HepG2 (cell line): ENCODE data around the gene WDR18. TPM values are rescaled to one million over a fixed set of nuclear protein-coding genes. Genes with fewer than 3 reads are reported as not detected.

Source experiments
- ATAC-seq: fragments of 200-7000 bp; cut with Tn5 transposase; 3 replicates; pipeline ENCODE4 v1.9.1; 2020; ENCODE audit warnings: mild to moderate bottlenecking, moderate library complexity
- BruUV-seq: library from RNA; stranded (reverse); fragments of 400-500 nt; replicated peaks from 2 replicates; lab custom pipeline; 2021; lab: Mats Ljungman, UMichigan
- CTCF ChIA-PET: fragments of 300-600 bp; formaldehyde crosslinking; extraction: SDS; loops from one replicate; lab custom pipeline; 2021; ENCODE audit warnings: low total read pairs, inconsistent platforms, low intra/inter-chr PET ratio; lab: Yijun Ruan, JAX
- POLR2A ChIA-PET: fragments of 350-600 bp; sonication (Branson Sonifier 250); formaldehyde crosslinking; loops from one replicate; lab custom pipeline; 2020; ENCODE audit warnings: antibody characterized with exemption, inconsistent platforms; lab: Yijun Ruan, JAX
- DNase-seq: peaks from one replicate; pipeline ENCODE4 v3.0.0-alpha.2; 2015; ENCODE audit warnings: low spot score
- FAIRE-seq: peaks from 3 replicates; lab custom pipeline; 2011; peaks lifted over from hg19 to GRCh38; lab: Jason Lieb, UNC
- H2AFZ ChIP-seq: one replicate; pipeline ENCODE4 v1.6.1; 2011; ENCODE audit warnings: low read length, inconsistent platforms
- H3K27ac ChIP-seq: fragments of 300-600 bp; 3 replicates; pipeline ENCODE4 v1.8.0; 2011; ENCODE audit warnings: mixed run types, mild to moderate bottlenecking, mixed read lengths, low read length, inconsistent platforms; ENCODE audit not compliant: insufficient read depth; ENCODE audit errors: extremely low read length
- H3K27me3 ChIP-seq, 2 experiments: fragments of 200-600 bp in 1 of 2; 2 replicates in 1 of 2; 3 replicates in 1 of 2; pipeline versions ENCODE4 v1.6.0 to v1.8.0; 2011; ENCODE audit warnings: low read length in 2 of 2, mild to moderate bottlenecking in 2 of 2, moderate library complexity in 2 of 2, inconsistent platforms in 1 of 2; ENCODE audit not compliant: insufficient read depth in 2 of 2, control insufficient read depth in 1 of 2
- H3K36me3 ChIP-seq, 2 experiments: fragments of 200-600 bp in 1 of 2; replicated peaks in 1 of 2; 2 replicates in 1 of 2; 3 replicates in 1 of 2; pipeline versions ENCODE4 v1.5.1 to v1.8.0; 2011; ENCODE audit warnings: low read length in 2 of 2, inconsistent platforms in 1 of 2; ENCODE audit not compliant: insufficient read depth in 2 of 2, control insufficient read depth in 1 of 2
- H3K4me1 ChIP-seq: 2 replicates; pipeline ENCODE4 v1.5.1; 2012; ENCODE audit warnings: low read length, inconsistent platforms; ENCODE audit not compliant: insufficient read depth
- H3K4me2 ChIP-seq: 2 replicates; pipeline ENCODE4 v1.6.0; 2011; ENCODE audit warnings: low read depth, low read length, inconsistent platforms
- H3K4me3 ChIP-seq, 3 experiments: fragments of 200-600 bp in 1 of 3; sonication (generic), shearing (Covaris generic) in 1 of 3; replicated peaks in 1 of 3; 2 replicates each; pipeline ENCODE4 v1.5.1; 2011 to 2016; ENCODE audit warnings: low read length in 3 of 3, inconsistent platforms in 2 of 3, low read depth in 2 of 3, mild to moderate bottlenecking in 2 of 3, control low read depth in 1 of 3, mixed read lengths in 1 of 3; ENCODE audit not compliant: insufficient read depth in 1 of 3
- H3K79me2 ChIP-seq: one replicate; pipeline ENCODE4 v1.6.1; 2011; ENCODE audit warnings: low read length, inconsistent platforms; ENCODE audit not compliant: insufficient read depth
- H3K9ac ChIP-seq: 2 replicates; pipeline ENCODE4 v1.6.0; 2011; ENCODE audit warnings: mild to moderate bottlenecking, low read depth, low read length, inconsistent platforms; ENCODE audit not compliant: insufficient read depth
- H3K9me3 ChIP-seq: 2 replicates; pipeline ENCODE4 v1.5.1; 2012; ENCODE audit warnings: mild to moderate bottlenecking, low read length
- H4K20me1 ChIP-seq: 2 replicates; pipeline ENCODE4 v1.6.0; 2011; ENCODE audit warnings: inconsistent platforms, mild to moderate bottlenecking, low read length, moderate library complexity; ENCODE audit not compliant: insufficient read depth
- AGO2 ChIP-seq: fragments of 200-400 bp; formaldehyde crosslinking; optimal IDR thresholded peaks from 2 replicates; pipeline ENCODE3; 2017; ENCODE audit warnings: mild to moderate bottlenecking, low read depth, low read length, moderate library complexity
- ARID4A ChIP-seq: sonication (generic); formaldehyde crosslinking; IDR thresholded peaks from 2 replicates; pipeline ENCODE4 v1.5.0; 2020; ENCODE audit warnings: mild to moderate bottlenecking, missing genetic modification reagents, borderline replicate concordance
- KDM6A ChIP-seq: IDR thresholded peaks from 2 replicates; pipeline ENCODE4 v1.6.1; 2016; ENCODE audit warnings: low read depth
- PRDM4 ChIP-seq: sonication (generic); formaldehyde crosslinking; IDR thresholded peaks from 2 replicates; pipeline ENCODE4 v1.9.0; 2021; ENCODE audit warnings: missing genetic modification reagents, borderline replicate concordance
- PTBP1 ChIP-seq: fragments of 200-400 bp; formaldehyde crosslinking; IDR thresholded peaks from 2 replicates; pipeline ENCODE4 v1.6.1; 2018; ENCODE audit warnings: low read length, low read depth; ENCODE audit not compliant: poor library complexity, severe bottlenecking
- ZBTB33 ChIP-seq: sonication (generic); formaldehyde crosslinking; IDR thresholded peaks from 2 replicates; pipeline ENCODE4 v1.4.0; 2020; ENCODE audit warnings: missing genetic modification reagents
- ZNF670 ChIP-seq: sonication (generic); formaldehyde crosslinking; IDR thresholded peaks from 2 replicates; pipeline ENCODE4 v1.8.0; 2022; ENCODE audit warnings: mild to moderate bottlenecking, missing genetic modification reagents, borderline replicate concordance
- ZNF687 ChIP-seq: sonication (generic); formaldehyde crosslinking; IDR thresholded peaks from 2 replicates; pipeline ENCODE4 v1.5.1; 2020; ENCODE audit warnings: mild to moderate bottlenecking, missing genetic modification reagents, moderate library complexity
- WGBS: methylation state at CpG from one replicate; pipeline ENCODE4 v1.1.6; 2017; ENCODE audit warnings: low lambda C conversion rate; 5-methylcytosine and 5-hydroxymethylcytosine counted together
- in situ Hi-C: cut with HindIII; loops from 2 replicates; pipeline ENCODE4 v1.10.0; 2017; ENCODE audit warnings: low pct_unique_long_range_greater_than_20kb; ENCODE audit not compliant: extremely low pct_ligation_motif_present
- intact Hi-C: fragments of 100-400 bp; cut with micrococcal nuclease; formaldehyde crosslinking; loops from one replicate; pipeline ENCODE4 v1.10.0; 2022; ENCODE audit not compliant: unreplicated experiment
- polyA plus RNA-seq, 8 experiments: library from polyadenylated mRNA; depleted of rRNA in 3 of 8; stranded (reverse) in 7 of 8; unstranded in 1 of 8; fragments of >200 nt; fragmentation: Illumina TruSeq in 4 of 8; extraction: Trizol in 4 of 8; gene quantifications; 2 replicates each; pipeline versions ENCODE4 v1.2.1 to v1.2.3, GENCODE V29; 2011 to 2016; ENCODE audit warnings: low read depth in 4 of 8, missing spikeins in 1 of 8, mixed read lengths in 1 of 8; ENCODE audit not compliant: insufficient read depth in 1 of 8
- total RNA-seq, 5 experiments: library from RNA; depleted of rRNA; stranded (reverse); fragments of >200 nt; fragmentation: Illumina TruSeq; extraction: Trizol; gene quantifications; 2 replicates each; pipeline ENCODE4 v1.2.3, GENCODE V29; 2016; ENCODE audit warnings: low read depth in 1 of 5

Gene WDR18
- total and polyA plus RNA-seq, 2 of the 13 experiments (the other 11 are each of a cell fraction or from before 2014, with no cell fraction given): 36.4 to 47.6 TPM

- Histone ChIP-seq H3K4me1 (peaks cover 91% of the 10 kb centered on the region), H3K27me3 (no peaks in the 10 kb centered on the region), H3K9me3 (no peaks in the 10 kb centered on the region), H4K20me1 (no peaks in the 10 kb centered on the region), H3K27ac (peak overlapping the region; percentile 99), H3K79me2 (peaks cover 66% of the 10 kb centered on the region), H2AFZ (no peak overlapping the region), H3K4me2 (no peak overlapping the region), H3K36me3 (peaks cover 7 to 13% of the 10 kb centered on the region in 2 experiments; a peak in 4 of 5 replicates), H3K4me3 (no peak overlapping the region), H3K9ac (peak overlapping the region; percentile 22; the same call in 1 of the 2 replicates)
- CTCF ChIA-PET: no interaction called here
- DNase-seq (no peak), FAIRE-seq (no peak), ATAC-seq (no peak)
- in situ Hi-C loops: no loop called here
- 97% methylated on average over 25 of the region's 43 CpGs for WGBS
- BruUV-seq: no TSS peak
- POLR2A ChIA-PET: interaction anchor here (0.7 to 4.8 kb wide), 4 partner anchors 12 to 176 kb away, joined by 3 to 50 read pairs (median 22); no protein-coding TSS in a partner anchor
- intact Hi-C loops: no loop called here
- TF ChIP-seq ZNF670 (no peak), ARID4A (0 out of 2 replicates have a peak, but pooled peaks have one; percentile 14), PTBP1 (peak; percentile 94), ZNF687 (peak; percentile 54; the same call in 1 of the 2 replicates), AGO2 (peak; percentile 92), KDM6A (CRISPR knock-in tag) (no peak), PRDM4 (CRISPR knock-in tag) (peak; percentile 99), ZBTB33 (CRISPR knock-in tag) (peak; percentile 85)
Measured at GRCh38 chr19:954672-955494, 29.3 kb upstream of the WDR18 start.
